HEK293T (cell line): Measurements from ENCODE around the gene PCA3.

Experiments
- BHLHE40 ChIP-seq: fragments of 450-650 bp; IDR thresholded peaks from 2 replicates; pipeline ENCODE4 v1.6.1; 2016; ENCODE audit warnings: mild to moderate bottlenecking, moderate library complexity, borderline replicate concordance
- FOXA1 ChIP-seq: fragments of 450-650 bp; IDR thresholded peaks from 2 replicates; pipeline ENCODE4 v1.6.1; 2016; ENCODE audit warnings: mild to moderate bottlenecking
- FOXM1 ChIP-seq: fragments of 450-650 bp; IDR thresholded peaks from 2 replicates; pipeline ENCODE4 v1.6.1; 2017; ENCODE audit warnings: mild to moderate bottlenecking, borderline replicate concordance
- L3MBTL2 ChIP-seq: fragments of 450-650 bp; conservative IDR thresholded peaks from 2 replicates; pipeline ENCODE4 v1.6.1; 2016; ENCODE audit warnings: mild to moderate bottlenecking
- TARDBP ChIP-seq: fragments of 450-650 bp; IDR thresholded peaks from 2 replicates; pipeline ENCODE4 v1.6.1; 2016

GRCh38 chr9:76718166-76718565 lies 46.1 kb upstream of the PCA3 start:
- TF ChIP-seq TARDBP: no peak
- no peak for TF ChIP-seq BHLHE40
- no peak for TF ChIP-seq FOXM1
- TF ChIP-seq L3MBTL2: no peak
- TF ChIP-seq FOXA1: no peak
